ENCODE data around the gene KIF7. TPM values are rescaled to one million over a fixed set of nuclear protein-coding genes. Genes with fewer than 3 reads are reported as not detected.
A peak's percentile ranks its signal among the peaks of the same experiment; 100 is the strongest.
"Not testable (repeated sequence)": the region's sequence is repeated elsewhere in the genome, so short reads cannot be mapped to it uniquely, and the experiment has no call there.

Gene KIF7
- total RNA-seq, 1 donor from 2014 or later, result 13.9 TPM

DNA sequence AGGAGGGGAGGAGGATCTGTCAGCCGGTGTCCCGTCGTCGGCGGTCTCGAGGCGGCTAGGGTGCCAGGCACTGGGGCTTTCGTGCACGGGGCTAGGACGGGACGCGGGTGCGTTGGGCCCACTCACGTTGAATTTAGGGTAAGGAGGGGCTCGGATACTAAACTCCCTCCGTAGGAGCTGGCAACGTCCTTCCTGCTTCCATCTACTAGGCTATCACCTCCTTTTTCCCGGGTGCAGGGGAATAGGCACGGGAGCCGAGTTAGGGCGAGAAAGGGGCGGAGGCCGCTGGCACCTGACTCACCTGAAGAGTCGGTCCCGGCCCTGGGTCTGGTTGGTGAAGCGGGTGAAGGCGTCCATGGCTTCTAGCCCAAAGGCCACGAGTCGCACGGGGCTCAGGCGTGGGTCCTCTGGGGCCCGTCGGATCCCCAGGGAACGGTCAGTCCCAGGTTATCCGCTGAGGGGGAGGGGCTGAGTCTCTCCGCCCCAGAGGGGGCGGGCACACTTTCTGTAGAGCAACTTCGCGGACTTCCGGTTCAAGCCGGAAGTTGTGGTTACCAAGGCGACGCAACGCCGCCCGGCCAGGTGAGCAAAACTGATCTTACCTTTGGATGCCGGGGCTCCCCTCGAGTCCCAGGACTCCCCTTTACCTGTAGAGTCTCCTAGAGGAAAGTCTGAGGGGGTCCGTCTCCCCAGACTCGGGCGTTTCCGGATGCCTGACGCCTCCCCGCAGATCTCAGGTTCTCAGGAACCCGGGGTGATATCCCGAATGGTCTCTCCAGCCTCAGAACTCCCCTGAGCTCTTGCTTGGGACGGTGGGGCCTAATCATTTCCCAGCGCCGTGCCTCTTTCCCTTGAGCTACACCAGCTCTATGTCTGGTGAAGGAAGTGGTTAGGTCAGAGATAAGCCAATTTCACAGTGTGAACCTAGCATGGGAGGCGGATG is 35.3 kb upstream of the KIF7 start, which contains the start of the genes PEX11A and WDR93:
TSS of gene PEX11A (minus strand) at position 479 of the 943 bp plus-strand sequence. CDS start at position 357, 122 bp downstream.
TSS of gene WDR93 (plus strand) at position 536 of the 943 bp plus-strand sequence. CDS start 10,936 bp downstream, outside the sequence.
- TF ChIP-seq CTCF (IDR thresholded peaks at IDR 0.05), result no peak
- Mint-ChIP-seq H3K4me3 (ENCODE audit: unreplicated experiment) (peak within 1 kb of the TSS; percentile 82), H3K9me3 (ENCODE audit: low read depth) (no peaks in the 10 kb centered on the region), H3K4me1 (ENCODE audit: low read depth) (peaks cover 15% of the 10 kb centered on the region), H3K36me3 (ENCODE audit: low read depth) (peaks cover under 1% of the 10 kb centered on the region), H3K27me3 (ENCODE audit: low read depth) (peaks cover 11% of the 10 kb centered on the region), H3K27ac (ENCODE audit: unreplicated experiment) (peak within 1 kb of the TSS; percentile 18)
- DNase-seq (ENCODE audit: low spot score), result peak; percentile 88

- not testable (repeated sequence) for H3K36me3 Mint-ChIP-seq (ENCODE audit: low read depth); H3K27ac Mint-ChIP-seq (ENCODE audit: unreplicated experiment); H3K9me3 Mint-ChIP-seq (ENCODE audit: low read depth); H3K27me3 Mint-ChIP-seq (ENCODE audit: low read depth); DNase-seq (ENCODE audit: low spot score)
- H3K4me1 Mint-ChIP-seq (ENCODE audit: low read depth), result peaks cover 15% of the 10 kb centered on the region
- H3K4me3 Mint-ChIP-seq (ENCODE audit: unreplicated experiment), result peak overlapping the region; percentile 82
Measured at GRCh38 chr15:89689930-89690275, 34.6 kb upstream of the KIF7 start.

DNA sequence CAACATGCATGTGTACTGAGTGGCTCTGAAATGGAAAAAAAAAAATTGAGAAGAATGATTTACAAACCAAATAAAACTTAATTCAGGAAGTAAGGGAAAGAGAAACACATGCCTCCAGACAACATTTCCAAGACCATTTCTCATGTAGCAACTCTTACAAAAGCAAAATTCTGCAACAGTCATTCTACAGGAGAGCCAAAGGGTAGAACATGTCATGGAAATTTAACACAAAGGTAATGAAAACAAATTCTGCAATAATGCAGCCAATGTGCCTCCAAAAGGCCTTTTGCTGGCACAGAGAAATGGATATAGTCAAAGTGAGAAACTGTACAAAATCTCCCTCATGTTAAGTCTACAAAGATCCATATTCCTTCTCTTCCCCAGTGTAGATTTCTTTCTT is 31.3 kb upstream of the KIF7 start:
- peaks cover 9% of the 10 kb centered on the region for H3K36me3 Mint-ChIP-seq (ENCODE audit: low read depth)
- peaks cover 20% of the 10 kb centered on the region for H3K4me1 Mint-ChIP-seq (ENCODE audit: low read depth)
- H3K4me3 Mint-ChIP-seq (ENCODE audit: unreplicated experiment), result no peak overlapping the region
- no peak for DNase-seq (ENCODE audit: low spot score)
- no peak for TF ChIP-seq CTCF (IDR thresholded peaks at IDR 0.05)
- H3K27me3 Mint-ChIP-seq (ENCODE audit: low read depth), result no peaks in the 10 kb centered on the region
- no peaks in the 10 kb centered on the region for H3K9me3 Mint-ChIP-seq (ENCODE audit: low read depth)
- H3K27ac Mint-ChIP-seq (ENCODE audit: unreplicated experiment), result no peak overlapping the region

DNA sequence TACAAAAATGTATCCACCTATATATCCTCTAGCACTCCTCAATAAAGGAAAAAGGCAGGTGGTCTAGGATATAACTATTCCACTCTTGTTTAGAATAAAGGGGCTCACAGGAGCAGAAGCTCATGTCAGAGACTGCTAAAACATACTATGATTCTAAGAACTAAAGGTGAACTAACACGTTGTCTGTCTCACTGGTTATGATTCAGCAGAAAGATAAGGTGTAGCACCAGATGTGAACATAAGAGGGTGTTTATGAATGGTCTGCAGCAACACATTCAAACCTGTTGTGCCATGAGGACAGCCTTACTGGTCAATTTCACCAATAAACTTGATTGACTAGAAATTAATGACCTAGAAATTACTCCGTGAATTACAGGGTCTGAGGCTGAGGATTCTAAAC is 30.7 kb upstream of the KIF7 start:
- H3K36me3 Mint-ChIP-seq (ENCODE audit: low read depth), result peaks cover 9% of the 10 kb centered on the region
- H3K4me1 Mint-ChIP-seq (ENCODE audit: low read depth), result peaks cover 24% of the 10 kb centered on the region
- no peak for TF ChIP-seq CTCF (IDR thresholded peaks at IDR 0.05)
- H3K27ac Mint-ChIP-seq (ENCODE audit: unreplicated experiment), result no peak overlapping the region
- no peaks in the 10 kb centered on the region for H3K9me3 Mint-ChIP-seq (ENCODE audit: low read depth)
- no peak overlapping the region for H3K4me3 Mint-ChIP-seq (ENCODE audit: unreplicated experiment)
- no peak for DNase-seq (ENCODE audit: low spot score)
- no peaks in the 10 kb centered on the region for H3K27me3 Mint-ChIP-seq (ENCODE audit: low read depth)

DNA sequence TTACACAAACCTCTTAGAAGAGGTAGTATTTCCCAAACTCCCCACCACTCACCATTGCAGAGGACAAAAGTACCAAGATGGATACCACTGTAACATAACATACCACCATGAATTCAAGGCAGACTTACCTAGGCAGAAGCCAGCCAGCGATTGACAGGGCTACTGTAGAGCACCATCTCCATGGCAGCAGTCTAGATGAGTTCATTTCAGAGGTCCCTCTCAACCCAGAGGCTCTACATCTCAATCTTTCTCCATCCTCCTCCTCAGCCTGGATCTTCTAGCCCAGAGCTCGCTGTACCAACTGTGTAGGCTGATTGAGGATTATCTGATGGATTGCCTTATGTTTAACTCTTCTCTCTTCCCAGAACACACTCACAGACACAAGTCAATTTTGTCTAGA is 25.9 kb upstream of the KIF7 start:
- H3K4me1 Mint-ChIP-seq (ENCODE audit: low read depth), result peaks cover 20% of the 10 kb centered on the region
- no peak overlapping the region for H3K4me3 Mint-ChIP-seq (ENCODE audit: unreplicated experiment)
- DNase-seq (ENCODE audit: low spot score), result no peak
- H3K36me3 Mint-ChIP-seq (ENCODE audit: low read depth), result peaks cover 9% of the 10 kb centered on the region
- H3K27me3 Mint-ChIP-seq (ENCODE audit: low read depth), result no peaks in the 10 kb centered on the region
- no peak overlapping the region for H3K27ac Mint-ChIP-seq (ENCODE audit: unreplicated experiment)
- no peak for TF ChIP-seq CTCF (IDR thresholded peaks at IDR 0.05)
- H3K9me3 Mint-ChIP-seq (ENCODE audit: low read depth), result no peaks in the 10 kb centered on the region
